ENCODE measurements around the gene C1orf159.

C1orf159 gene

DNA sequence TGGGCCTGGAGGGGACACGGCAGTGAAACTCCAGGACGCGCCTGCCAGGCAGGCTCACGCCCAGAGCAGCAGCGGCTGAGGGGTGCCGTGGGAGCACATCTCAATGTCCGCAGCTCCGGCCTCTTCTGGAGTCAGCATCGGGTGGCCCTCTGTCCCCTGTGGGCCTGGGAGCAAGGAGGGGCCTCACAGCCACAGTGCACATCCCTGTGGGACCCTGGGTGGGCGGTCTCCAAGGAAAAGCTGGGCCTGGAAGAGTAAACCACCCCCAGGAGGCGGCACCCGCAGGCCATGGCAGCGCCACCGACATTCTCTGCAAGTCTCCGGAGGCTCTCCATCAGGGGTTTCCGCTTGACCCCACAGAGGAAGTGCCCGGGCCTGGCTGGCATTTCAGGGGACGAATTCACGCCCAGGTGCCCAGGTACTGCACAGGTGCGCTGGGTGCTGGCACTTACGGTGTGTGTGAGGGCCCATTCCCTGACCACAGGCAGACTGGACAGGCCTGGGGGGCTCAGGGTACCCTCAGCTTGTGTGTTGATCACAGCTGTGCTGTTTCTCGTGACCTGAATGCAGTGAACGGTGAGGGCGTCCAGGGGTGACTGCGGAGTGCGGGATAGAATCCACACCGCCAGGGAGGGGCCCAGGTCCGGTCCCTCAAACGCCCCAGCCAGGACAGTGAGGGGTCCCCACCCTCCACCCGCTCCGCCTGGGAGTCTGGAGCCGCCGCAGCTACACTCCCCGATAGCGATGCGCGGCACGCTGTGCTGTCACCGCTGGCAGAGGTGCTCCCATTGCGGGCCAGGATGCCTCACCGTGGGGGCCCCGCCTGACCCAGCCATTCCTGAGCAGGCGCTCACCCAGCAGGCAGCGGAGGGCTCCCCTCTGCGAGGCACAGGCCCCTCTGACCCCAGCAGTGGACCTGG lies 25.2 kb downstream of the C1orf159 start:
- no peak for DNase-seq

DNA sequence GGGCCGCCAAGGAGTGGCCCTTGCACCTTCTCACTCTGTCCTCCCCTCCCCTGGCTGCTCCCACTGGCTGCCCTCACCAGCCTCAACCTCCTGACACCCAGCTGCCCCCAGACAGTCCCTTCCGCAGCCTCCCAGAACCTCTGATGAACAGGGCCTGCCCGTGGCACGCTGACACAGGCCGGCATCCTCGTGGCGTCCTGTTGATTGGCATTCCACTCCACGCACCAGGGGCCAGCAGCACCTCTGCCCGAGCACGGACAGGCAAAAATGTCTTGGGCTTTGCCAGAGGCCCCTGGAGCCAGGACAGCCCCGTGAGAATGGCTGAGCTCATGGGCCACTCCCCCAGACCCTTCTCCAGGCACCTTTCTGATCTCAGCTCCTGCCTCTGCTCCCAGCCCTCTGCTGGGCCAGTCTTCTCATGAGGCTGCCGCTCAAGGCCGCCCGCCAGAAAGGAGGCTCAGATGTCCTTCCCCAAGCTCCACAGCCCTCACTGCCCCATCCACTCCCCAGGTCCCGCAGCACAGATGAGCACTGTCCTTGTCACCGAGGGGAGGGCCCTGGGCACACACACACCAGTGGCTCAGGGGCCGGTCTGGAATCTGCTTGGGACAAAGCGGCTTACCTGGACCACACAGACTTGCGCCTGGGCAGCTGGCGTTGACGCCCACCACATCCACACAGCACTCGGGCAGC lies 26.0 kb downstream of the C1orf159 start:
- no peak for DNase-seq

DNA sequence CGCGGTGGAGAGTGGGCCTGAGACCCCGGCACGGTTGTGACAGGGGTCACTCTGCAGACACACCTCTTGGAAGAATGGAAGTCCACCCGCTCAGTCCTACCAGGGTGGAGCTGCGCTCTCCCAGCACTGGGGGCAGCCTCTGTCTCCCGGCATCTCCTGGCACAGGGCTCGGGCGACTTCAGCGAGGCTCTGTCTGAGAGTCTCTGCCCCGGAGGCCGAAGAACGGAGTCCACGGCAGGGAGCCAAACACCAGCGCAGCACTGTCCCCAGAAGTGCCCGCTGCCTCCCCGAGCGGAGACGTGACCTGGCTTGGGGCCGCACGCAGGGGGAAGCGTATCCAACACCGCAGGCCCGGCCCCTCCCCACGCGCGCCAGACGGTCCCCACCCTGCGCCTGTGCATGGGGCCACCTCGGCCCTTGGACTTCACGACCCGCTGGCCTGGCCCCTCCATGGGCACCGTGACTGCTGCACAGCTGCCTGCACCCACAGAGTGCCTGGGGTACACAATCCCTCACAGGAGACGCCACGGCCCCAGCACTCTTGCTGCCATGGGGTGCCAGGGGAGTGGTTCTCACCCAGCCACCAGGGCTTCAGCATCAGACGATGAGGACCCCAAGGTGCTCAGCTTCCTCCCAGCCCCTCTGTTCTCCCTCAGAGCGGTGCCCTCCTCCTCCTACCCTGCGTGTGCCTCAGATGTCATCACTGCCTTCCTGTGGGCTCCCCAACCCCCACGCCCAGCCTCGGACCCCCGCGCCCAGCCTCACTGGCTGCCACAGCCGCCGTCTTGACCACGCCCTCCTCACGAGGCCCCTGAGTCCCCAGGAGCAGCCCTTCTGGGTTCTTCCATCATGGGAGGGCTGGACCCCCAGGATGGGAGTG lies 26.8 kb downstream of the C1orf159 start:
- no peak for DNase-seq

DNA sequence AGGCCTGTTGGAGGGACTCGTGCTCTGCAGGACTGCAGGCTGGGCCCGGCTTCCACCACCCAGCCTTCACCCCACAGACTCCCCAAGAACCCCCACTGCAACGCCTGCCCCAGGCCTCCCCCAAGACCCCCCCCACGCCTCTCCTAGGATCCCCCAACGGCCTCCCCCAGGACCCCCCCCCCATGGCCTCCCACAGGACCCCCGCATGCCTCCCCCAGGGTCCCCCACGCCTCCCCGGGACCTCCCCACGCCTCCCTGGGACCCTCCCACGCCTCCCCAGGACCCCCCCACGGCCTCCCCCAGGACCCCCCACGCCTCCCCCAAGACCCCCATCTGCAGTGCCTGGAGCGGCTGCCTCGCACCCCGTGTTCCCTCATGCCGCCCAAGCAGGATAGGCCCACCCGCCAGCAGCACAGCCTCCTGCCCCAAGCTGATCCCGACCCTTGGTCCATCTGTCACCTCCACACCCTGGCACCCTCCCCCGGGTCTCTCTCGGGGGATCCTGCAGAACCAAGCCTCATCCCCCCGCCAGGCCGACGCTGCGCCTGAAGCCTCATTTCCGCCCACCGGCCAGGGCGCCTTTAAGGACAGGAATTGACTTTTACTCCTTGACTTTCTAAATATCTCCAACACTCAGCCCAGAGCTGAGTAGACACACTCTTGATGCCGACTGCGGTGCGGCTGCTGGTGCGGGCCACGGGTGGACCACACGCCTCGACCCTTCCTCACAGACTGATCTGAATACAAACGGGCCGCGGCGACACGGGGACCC lies 27.7 kb downstream of the C1orf159 start:
- no peak for DNase-seq

DNA sequence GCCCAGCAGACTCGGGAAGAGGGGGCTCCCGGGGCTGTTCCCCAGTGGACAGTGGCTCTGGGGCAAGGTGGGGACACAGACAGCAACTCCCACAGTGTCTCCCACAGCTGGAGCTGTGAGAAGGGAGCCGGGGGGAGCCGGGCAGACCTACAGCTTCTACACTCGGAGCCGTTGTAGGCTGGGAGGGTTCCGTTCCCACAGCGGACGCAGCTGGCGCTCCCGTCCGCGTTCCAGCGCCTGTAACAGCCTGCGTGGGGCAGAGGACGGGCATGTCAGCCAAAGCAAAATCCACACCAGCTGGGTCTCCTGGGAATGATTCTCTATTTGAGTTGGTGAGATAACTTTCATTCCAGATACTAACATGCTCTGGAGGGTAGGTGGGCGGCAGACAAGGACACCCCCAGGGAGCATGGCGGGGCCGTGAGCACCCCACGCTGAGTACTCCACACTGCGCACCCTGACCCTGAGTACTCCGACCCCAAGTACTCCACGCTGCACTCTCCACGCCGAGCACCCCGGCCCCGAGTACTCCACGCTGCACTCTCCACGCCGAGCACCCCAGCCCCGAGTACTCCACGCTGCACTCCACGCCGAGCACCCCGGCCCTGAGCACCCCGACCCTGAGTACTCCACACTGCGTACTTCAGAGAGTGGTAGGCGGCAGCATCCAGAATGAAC lies 28.4 kb downstream of the C1orf159 start:
- DNase-seq, result no peak

DNA sequence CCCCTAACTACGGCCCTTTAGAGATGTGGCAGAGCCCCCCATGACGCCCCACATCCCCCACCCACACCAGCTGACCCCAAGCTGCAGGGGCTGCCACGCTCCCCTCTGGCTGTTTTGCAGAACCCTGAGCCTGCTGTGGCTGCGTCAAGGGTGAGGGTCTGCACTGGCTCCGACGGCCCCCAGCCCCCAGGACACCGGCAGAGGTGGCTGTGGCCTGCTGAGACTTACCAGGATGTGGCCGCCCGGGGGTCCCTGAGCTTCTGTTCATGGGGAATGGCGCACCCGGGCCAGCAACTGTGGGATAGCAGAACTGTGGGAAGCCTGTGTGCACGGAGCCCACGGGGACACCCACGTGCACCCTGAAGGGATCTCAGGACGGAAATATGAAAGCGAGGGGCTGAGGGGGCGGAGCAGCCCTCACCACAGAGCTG lies 29.0 kb downstream of the C1orf159 start:
- no peak for DNase-seq

DNA sequence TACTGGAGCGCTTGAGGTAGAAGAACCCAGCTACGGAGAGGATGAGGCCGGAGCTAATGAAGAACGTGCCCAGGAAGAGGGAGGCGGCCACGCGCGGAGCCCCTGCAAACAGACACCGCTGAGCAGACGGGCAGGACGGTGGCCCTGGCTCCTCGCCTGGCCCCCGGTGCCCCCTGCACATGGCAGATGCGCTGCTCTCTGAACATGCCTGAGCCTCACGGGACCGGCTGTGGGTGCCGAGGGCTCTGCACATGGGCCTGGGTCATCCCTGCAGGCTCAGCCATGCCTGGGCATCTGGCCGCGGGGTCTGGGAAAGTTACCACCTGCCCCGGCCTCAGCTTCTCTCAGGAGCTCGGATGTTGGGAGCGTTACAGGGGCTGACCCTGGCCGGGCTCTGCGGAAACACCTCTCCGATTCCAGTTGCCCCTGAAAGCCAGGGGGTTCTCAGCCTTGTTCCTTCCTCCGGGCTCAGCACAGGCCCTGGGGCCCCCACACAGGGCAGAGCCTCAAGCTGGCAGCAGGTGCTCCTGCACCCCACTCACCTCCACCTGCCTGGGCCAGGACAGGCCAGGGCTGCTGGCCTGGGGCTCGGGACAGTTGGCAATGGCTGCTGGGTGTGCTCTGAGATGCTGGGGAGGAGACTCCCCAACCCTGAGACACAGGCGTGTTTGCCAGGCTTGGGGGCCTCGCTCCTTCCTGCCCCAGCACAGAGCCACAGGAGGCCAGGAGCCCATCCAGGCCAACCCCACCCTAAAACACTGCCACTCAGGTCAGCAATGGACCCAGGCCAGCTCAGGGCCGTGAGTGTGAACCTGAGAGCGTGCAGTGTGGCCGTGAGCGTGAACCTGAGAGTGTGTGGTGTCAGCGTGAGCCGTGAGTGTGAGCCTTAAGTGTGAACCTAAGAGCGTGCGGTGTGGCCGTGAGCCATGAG lies 29.7 kb downstream of the C1orf159 start:
- DNase-seq, result no peak

DNA sequence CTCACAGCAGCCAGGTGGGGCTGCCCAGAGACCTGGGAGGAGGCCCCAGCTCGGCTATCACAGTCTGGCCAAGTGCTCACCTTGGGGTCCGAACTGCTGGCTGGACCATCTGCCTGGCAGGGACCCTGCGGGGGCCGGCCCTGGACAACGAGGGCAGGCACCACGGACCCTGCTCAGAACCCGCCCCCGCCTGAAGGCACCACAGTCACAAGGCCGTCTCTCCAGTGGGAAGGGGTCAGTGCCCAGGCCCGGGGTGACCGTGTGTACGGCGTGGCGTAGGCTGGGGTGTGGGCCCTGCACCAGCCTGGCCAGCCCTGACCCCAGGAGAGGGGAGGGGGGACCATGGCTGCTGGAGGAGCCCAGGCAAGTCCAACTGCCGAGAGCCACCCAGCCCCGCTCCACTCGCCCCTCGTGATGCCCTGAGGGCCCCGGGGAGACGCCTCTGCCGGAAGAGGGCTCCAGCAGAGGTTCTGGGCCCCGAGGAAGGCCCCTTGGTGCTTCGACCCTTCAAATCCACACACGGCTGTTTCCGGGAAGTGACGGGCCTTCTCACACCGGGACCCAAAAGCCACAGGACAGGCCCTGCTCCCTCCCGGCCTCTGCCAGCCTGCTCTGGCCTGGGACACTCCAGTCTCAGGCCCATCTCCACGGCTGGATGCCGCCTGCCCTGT lies 30.6 kb downstream of the C1orf159 start:
- no peak for DNase-seq

DNA sequence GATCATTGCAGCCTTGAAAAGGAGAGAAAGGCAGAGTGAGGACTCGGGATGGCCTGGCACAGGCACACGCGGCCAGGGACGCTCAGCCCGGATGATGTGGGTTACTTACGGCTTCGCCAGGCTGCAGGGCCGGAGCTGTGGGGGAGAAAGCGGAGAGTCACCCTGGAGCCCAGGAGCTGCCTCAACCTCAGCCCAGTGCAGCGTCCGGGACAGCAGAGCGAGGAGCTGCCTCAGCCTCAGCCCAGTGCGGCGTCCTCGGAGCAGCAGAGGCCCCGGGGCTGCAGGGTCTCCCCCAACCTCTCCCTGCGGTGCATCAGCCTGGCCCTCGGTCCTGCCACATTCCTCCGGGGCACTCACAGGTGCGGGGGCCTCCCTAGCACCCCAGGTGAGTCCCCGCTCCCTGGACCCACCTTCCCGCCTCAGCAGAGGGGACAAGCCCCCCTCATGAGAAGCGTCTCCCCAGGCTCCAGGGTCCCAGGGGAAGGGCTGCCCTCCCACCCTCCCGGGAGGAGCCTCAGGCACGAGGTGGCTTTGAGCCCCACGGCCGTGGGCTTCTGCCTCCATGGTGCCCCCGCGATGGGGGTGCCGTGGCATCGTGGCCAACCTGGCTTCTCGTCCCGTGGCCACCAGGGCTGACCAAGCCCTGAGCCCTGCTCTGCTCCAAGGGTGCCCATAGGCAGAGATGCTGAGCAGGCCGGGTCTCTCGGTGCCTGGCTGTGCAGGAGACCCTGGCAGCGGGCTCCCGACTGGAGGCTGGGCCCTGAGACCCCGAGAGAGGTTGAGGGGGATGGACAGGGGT lies 31.3 kb downstream of the C1orf159 start:
- DNase-seq, result no peak

DNA sequence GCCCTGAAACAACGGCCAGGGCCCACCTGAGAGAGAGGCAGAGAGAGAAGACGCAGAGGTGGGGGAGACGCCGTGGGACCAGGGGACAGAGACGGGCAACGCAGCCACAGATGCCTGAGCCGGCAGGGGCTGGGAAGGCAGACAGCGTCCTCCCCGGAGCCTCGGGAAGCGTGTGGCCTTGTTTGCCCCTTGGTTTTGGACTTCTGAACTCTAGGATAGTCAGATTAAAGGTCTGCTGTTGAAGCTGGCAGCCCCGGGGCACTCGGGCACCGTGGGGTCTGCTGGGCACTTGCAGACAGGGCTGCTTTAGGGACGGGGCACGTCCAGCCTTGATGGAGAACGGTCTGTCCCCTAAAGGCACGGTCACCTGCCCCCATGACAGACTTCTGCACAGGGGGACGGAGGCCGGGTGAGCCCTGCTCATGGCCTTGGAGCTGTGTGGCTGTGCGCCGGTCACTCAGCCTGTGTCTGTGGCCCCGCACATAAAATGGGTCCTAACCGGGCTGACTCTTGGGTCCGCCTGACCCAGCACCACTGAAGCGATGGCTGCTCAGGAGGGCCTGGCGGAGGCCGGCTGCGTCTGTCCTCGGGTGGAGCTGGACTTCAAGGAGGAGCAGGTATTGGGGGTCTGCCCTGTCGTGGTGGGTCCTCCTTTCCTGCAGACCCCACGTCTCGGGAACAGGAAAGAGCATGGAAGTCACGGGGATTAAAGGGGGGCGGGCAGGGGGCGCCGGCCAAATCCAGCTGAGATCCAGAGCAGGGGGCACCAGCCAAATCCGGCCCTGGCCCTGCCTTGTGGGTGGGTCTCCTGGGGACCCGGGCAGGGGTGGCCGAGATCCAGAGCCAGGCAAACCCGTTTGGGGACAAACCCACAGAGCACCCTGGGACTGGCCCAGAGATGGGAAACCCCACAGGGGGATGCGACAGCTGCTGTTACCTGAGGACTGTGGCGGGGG lies 32.2 kb downstream of the C1orf159 start:
- no peak for DNase-seq

DNA sequence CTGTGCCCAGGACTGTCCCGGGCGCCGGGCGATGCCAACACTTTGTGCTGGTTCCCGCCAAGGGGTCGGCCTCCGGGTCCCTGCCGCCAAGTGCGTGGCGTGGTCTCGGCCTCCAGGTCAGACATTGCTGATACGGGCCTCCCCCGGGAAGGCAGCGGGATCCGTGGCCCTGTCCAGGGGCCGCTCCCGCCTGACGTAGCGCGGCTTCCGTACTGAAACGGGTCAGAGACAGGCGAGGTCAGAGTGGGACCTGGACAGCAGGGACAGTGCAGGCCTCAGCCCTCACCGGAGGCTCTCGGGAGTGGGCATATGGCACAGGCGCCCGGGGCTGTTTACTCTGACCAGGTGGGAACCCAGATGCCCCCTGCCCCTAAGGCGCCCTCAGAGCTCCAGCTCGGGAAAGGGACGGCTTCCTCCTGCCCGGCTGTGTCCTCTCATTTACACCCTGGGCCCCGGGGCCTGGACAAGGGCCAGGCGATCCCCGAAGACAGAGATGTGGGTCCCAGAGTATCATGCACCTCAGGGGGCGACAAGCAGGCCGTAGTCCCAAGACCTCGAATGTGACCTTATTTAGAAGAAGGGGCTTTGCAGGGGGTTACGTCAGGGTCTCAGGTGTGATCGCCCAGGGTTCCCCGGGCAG lies 33.0 kb downstream of the C1orf159 start:
- DNase-seq, result no peak

DNA sequence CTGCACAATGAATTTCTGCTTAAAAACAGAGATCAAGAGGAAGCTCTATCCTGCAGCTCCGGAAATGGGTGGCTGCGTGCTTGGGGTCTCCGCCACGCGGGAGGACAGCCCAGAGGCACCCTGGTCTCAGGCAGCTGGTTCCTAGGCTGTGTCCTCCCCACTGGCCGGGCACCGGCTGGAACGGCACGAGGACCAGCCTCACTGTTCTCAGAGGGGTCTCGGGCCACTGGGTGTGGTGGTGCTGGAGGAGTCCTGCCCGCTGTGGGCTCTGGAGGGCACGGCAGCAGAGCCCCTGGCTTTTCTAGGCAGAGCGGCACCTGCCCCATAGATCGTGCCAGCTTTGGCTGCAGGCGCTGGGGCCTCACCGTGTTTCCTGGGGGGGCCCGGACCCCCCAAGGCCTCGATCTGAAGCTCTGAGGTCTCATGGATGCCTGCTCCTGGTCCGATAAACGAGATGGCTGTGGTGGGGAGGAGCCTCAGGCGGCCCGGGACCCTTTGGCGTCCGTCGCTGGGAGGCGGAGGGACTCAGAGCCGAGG lies 33.6 kb downstream of the C1orf159 start:
- no peak for DNase-seq

DNA sequence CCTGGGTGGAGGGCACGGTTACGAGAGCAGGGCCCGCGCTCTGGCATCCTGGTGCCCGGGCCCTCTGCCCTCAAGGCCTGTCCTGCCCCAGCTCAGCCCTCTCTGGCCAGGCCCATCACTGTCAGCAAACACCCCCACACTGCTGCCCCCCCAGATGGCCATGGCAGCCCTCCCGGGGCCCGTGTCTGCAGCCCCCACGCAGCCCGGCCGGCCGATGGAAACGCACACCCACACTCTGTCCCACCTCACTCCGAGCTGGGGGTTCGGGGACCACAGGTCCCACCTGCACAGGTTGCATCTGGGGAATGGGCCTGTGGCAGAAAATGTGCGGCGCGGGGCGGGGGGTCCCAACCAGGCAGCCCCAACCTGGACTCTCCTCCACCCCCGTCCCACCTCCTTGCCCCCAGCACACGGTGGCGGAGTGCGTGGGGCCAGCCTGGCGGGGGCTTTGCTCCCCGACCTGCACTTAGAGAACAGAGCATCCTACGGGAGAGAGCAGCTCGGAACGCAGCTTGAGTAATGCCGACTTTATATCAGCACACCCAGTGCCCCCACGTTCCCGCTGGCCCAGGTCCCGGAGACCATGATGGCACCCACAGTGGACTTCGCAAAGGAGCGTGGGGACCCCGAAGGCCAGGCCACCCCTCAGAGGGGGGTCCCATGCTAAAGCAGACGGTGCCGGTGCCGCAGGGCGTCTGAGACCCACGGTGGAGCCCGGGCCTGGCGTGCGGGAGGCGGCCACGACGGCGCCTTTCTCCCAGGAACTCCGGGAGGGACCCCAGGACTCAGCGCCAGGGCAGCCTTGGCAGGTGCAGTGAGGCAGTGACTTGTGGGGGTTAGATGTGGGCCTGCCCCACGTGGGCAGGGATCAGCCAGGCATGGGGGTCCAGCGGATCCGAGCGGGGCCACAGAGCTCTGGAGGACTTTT lies 34.3 kb downstream of the C1orf159 start:
- no peak for DNase-seq

DNA sequence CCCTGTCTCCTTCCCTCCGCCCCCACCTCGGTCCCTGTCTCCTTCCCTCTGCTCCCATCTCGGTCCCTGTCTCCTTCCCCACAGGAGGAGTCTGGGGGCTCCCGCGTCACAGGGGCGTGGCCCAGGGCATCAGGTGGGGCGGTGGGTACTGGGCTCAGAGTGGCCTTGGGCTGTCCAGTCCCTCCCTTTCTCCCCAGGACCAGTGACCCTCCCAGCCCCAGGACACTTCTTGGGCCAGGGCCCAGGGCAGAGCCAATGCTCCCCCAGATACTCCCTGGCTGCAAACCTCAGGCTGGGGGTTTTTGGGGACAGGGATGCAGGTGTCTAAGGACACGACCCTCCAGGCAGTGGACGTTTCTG lies 35.0 kb downstream of the C1orf159 start:
- no peak for DNase-seq

DNA sequence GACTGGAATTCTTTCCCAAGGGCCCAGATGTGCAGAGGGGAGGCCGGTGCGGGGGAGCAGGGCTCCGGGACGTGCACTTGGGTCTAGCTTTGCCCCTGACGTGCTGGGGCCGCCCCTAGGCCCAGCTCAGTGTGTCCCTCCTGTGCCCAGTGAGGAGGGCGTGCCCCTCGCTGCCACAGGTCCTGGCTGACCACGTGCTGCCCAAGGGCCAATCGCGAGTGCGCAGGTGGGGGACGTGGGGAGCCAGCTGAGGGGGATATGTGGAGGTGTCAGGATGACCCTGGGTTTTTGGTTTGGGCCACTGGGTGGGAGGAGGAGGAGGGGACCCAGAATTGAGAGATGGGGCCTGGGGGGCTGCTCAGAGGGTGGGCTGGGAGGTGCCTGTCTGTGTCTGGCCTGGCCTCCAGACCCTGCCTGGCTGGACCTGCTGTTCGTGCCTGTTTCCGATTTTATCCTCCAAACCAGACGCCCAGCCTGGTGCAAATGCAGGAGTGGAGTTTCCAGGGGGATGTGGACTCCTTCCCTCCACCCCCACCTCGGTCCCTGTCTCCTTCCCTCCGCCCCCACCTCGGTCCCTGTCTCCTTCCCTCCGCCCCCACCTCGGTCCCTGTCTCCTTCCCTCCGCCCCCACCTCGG lies 35.6 kb downstream of the C1orf159 start:
- DNase-seq, result no peak

All from GOT3 (cell line).